Measurements from ENCODE around the gene GALM. TPM values are rescaled to one million over a fixed set of nuclear protein-coding genes. Genes with fewer than 3 reads are reported as not detected.

GALM gene
- total and polyA plus RNA-seq, 2 donors: 12.7 to 16.8 TPM

DNA sequence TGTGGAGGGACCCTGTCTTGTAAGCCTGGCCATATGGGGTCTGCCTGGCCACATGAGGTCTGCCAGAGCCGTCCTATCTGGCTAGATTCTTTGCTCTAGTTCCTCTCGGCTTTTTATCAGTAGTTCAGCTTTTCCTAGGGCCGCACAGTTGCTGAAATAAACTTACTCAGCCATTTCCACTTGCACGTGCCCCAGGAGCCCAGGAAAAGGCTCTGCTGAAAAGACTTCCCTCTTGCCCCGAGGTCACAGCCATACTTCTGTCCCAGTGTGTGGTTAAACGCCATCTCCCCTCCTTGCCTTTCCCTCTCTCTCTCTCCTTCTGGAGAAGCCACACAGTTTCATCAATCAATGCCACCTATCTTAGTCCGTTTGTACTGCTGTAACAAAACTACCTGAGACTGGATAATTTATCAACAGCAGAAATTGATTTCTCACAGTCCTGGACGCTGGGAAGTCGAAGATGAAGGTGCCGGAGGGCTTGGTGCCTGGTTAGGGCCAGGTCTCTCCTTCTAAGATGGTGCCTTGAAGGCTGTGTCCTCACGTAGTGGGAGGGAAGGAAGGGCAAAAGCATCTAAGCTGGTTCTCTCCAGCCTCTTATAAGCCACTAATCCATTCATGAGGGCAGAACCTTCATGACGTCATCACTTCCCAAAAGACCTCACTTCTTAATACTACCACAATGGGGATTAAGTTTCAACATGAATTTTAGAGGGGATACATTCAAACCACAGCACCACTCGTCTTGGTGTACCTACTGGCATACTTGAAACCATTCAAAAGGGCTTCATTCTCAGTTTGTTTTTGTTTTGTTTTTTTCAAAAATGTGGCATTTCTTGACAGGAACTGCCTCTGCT lies 11.2 kb upstream of the GALM start:
- WGBS: 68% methylated on average over 13 of the region's 13 CpGs
- no peaks in the 10 kb centered on the region for H3K4me1 ChIP-seq (ENCODE audit: insufficient read depth)
- no peaks in the 10 kb centered on the region for H3K36me3 ChIP-seq (ENCODE audit: insufficient read depth)
- no peak for DNase-seq (ENCODE audit: extremely low spot score)
- no peak overlapping the region for H3K4me3 ChIP-seq (ENCODE audit: low read depth, low read length)
- H3K27ac ChIP-seq (ENCODE audit: low read depth): no peak overlapping the region

DNA sequence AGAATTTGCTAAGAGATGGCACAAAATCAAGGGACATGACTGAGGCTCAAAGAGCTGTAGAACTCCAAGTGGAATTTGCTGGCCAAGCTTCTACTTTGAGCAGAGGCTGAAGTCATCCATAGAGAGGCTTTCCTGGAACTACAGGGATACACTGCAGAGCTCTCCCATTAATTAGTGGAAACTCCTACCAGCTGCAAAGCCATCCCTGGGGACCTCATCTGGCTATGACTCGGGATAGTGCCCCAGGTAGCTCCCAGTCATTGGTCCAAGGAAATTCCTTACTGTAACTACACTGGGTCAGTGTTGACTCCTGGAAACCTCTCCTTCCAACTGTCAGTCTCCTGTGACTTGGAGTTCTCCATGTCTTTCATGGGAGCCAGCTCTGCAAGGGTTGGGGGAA lies 10.5 kb upstream of the GALM start:
- H3K27ac ChIP-seq (ENCODE audit: low read depth): no peak overlapping the region
- no peak for DNase-seq (ENCODE audit: extremely low spot score)
- no peak overlapping the region for H3K4me3 ChIP-seq (ENCODE audit: low read depth, low read length)
- WGBS: 91% methylated on average over 1 of the region's 1 CpG
- no peaks in the 10 kb centered on the region for H3K36me3 ChIP-seq (ENCODE audit: insufficient read depth)
- H3K4me1 ChIP-seq (ENCODE audit: insufficient read depth): no peaks in the 10 kb centered on the region

DNA sequence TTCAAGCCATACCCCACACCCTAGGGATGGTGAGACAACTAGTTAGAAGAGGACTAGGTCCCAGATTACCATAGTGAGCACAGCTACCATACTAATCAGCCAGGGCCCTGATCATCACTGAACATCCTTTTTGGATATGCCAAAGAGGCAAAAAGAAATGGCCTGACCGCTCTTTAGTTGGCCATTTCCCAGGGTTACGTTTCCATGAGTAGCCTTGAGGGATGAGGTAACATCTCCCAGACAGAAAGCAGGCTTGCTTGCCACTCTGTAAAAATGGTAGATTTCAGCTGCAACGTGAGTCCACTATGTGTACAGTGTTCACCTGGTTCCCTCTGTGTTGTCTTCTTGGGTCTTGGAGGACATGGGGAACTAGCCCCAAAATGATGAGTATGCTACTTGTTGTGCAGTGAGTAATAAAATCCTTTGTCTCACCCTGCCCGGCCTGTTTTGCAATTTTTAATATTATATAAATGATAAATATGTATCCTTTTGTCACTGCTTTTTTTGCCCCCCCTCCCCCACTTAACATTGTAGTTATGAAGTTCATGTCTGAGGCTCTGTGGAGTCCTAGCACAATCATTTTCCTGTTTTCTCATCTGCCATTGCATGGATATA lies 8.9 kb upstream of the GALM start:
- H3K4me3 ChIP-seq (ENCODE audit: low read depth, low read length): no peak overlapping the region
- no peak for DNase-seq (ENCODE audit: extremely low spot score)
- no peaks in the 10 kb centered on the region for H3K4me1 ChIP-seq (ENCODE audit: insufficient read depth)
- no peak overlapping the region for H3K27ac ChIP-seq (ENCODE audit: low read depth)
- no peaks in the 10 kb centered on the region for H3K36me3 ChIP-seq (ENCODE audit: insufficient read depth)
- 86% methylated on average over 4 of the region's 4 CpGs for WGBS

DNA sequence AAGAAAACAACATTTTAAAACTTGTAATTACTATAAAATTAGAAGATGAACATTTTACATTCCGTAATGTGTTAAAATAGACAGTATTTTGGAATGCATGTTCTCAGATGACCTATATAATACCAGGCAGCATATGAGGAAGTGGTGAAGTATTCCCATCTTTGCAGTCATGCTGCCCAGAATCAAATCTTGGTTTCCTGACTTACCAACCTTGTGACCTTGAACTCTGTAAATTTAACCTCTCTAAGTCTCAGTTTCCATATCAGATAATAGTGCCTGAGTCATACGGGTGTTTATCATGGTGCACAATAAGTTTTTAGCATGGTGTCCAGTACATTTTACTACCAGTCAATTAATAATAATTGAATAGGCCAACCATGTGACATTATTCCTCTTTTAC lies 7.3 kb upstream of the GALM start:
- Histone ChIP-seq H3K4me1 (ENCODE audit: insufficient read depth) (no peaks in the 10 kb centered on the region), H3K27ac (ENCODE audit: low read depth) (no peak overlapping the region), H3K36me3 (ENCODE audit: insufficient read depth) (no peaks in the 10 kb centered on the region), H3K4me3 (ENCODE audit: low read depth, low read length) (no peak overlapping the region)
- 71% methylated on average over 2 of the region's 2 CpGs for WGBS
- DNase-seq (ENCODE audit: extremely low spot score): no peak

DNA sequence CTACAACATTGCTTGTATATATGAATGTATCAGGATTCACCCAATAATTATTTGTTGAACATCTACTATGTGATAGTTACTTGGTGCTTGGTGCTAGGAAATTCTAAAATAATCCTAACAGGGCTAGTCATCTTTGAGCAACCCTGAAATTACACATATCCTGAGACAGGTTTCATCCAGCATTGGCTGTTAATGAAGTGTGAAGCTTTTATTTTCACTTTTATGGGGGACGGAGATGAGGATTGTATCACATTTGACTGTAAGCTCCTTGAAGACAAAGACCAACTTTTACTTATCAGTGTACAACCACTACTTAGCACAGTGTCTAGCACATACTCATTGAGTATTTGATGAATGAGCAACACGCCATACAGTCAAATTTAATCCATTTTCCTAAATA lies 6.8 kb upstream of the GALM start:
- no peak overlapping the region for H3K27ac ChIP-seq (ENCODE audit: low read depth)
- WGBS: 93% methylated on average over 2 of the region's 2 CpGs
- H3K4me3 ChIP-seq (ENCODE audit: low read depth, low read length): no peak overlapping the region
- H3K4me1 ChIP-seq (ENCODE audit: insufficient read depth): no peaks in the 10 kb centered on the region
- H3K36me3 ChIP-seq (ENCODE audit: insufficient read depth): no peaks in the 10 kb centered on the region
- DNase-seq (ENCODE audit: extremely low spot score): no peak

DNA sequence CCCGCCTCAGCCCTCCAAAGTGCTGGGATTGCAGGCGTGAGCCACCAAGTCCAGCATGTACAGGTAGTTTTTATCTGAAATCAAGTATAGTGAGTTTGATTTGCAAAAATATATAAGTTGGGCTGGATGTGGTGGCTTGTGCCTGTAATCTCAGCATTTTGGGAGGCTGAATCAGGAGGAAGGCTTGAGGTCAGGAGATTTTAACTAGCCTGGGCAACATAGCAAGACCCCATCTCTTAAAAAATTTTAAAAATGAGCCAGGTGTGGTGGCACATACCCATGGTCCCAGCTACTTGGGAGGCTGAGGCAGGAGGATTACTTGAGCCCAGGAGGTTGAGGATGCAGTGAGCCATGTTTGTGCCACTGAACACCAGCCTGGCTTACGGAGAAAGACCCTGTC lies 5.6 kb upstream of the GALM start:
- H3K36me3 ChIP-seq (ENCODE audit: insufficient read depth): no peaks in the 10 kb centered on the region
- no peak for DNase-seq (ENCODE audit: extremely low spot score)
- H3K4me3 ChIP-seq (ENCODE audit: low read depth, low read length): no peak overlapping the region
- no peak overlapping the region for H3K27ac ChIP-seq (ENCODE audit: low read depth)
- 97% methylated on average over 3 of the region's 3 CpGs for whole genome bisulfite sequencing
- no peaks in the 10 kb centered on the region for H3K4me1 ChIP-seq (ENCODE audit: insufficient read depth)

DNA sequence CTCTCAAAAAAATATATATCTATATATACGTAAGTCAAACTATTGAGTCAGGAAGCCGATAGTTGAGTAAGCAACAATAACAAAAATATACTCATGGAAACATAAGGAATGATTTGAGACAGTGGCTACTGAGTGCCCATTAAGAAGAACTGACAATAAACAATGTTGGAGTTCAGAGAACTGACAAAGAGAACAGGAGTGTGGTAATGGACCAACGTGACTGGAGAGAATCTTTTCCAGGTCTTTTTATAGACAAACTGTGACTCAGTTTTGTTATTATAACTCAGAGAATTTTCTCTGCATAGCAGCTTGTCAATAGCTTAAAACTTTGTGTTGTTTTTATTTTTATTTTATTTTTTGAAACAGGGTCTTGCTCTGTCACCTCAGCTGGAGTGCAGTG lies 4.6 kb upstream of the GALM start:
- DNase-seq (ENCODE audit: extremely low spot score): no peak
- H3K4me1 ChIP-seq (ENCODE audit: insufficient read depth): no peaks in the 10 kb centered on the region
- 77% methylated on average over 3 of the region's 3 CpGs for WGBS
- no peak overlapping the region for H3K27ac ChIP-seq (ENCODE audit: low read depth)
- H3K36me3 ChIP-seq (ENCODE audit: insufficient read depth): no peaks in the 10 kb centered on the region
- H3K4me3 ChIP-seq (ENCODE audit: low read depth, low read length): no peak overlapping the region

DNA sequence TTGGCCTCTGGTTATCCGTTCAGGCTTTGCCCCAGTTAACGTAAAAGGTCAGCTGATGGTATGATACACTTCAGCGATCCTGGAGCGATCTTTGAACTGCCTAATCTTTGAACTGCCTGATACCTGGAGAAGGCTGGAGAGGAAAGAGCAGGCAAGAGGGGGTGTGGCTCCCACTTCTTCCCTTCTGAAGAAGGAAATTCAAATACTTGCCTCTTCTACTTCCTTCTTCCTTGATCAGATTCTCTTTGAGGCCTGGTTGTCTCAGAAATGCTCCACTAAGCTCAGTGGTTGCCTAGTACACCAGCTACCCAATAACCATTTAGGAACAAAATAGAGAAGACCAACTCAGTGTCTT lies 619 bp downstream of the GALM start:
- WGBS: 7% methylated on average over 4 of the region's 4 CpGs
- no peaks in the 10 kb centered on the region for H3K4me1 ChIP-seq (ENCODE audit: insufficient read depth)
- DNase-seq (ENCODE audit: extremely low spot score): no peak
- no peaks in the 10 kb centered on the region for H3K36me3 ChIP-seq (ENCODE audit: insufficient read depth)
- peak overlapping the region; percentile 66 for H3K4me3 ChIP-seq (ENCODE audit: low read depth, low read length)
- peak overlapping the region; percentile 31 for H3K27ac ChIP-seq (ENCODE audit: low read depth)

DNA sequence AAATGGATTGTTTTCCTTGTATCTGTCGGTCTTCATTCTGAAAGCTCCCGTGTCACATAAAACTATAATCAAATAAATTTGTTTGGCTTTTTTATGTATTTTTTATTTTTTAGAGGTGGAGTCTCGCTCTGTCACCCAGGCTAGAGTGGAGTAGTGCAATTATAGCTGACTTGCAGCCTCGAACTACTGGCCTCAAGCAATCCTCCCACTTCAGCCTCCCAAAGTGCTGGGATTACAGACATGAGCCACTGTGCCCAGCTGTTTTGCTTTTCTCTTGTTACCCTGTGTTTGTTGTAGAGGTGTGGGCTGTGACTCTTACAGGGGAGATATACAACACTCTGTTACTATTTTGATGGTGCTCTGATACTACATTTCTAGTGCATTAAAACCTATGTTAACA lies 2.2 kb downstream of the GALM start:
- WGBS: 83% methylated on average over 4 of the region's 4 CpGs
- DNase-seq (ENCODE audit: extremely low spot score): no peak
- Histone ChIP-seq H3K27ac (ENCODE audit: low read depth) (no peak overlapping the region), H3K4me1 (ENCODE audit: insufficient read depth) (no peaks in the 10 kb centered on the region), H3K4me3 (ENCODE audit: low read depth, low read length) (no peak overlapping the region), H3K36me3 (ENCODE audit: insufficient read depth) (no peaks in the 10 kb centered on the region)

DNA sequence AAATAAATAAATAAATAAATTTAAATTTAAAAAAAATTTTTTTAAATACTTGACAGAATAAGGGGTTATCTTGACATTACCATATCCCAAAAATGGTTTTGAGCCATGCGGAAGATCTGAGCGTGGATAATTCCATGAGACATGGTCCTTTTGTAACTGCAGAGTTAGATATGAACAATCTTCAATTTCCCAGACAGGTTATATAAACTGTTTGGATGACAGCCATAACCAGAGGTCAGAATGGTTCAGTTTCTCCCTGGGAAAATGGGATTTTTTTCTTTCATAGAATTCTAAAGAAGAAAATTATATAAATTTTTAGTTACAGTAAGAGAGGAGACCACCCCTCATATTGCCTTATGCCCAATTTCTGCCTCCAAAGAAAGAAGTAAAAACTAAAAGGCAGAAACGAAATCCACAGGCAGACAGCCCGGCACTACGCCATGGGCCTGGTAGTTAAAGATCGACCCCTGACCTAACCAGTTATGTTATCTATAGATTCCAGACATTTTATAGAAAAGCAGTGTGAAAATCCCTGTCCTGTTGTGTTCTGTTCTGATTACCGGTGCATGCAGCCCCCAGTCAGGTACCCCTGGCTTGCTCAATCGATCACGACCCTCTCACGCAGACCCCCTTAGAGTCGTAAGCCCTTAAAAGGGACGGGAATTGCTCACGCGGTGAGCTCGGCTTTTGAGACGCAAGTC lies 3.0 kb downstream of the GALM start:
- no peak overlapping the region for H3K27ac ChIP-seq (ENCODE audit: low read depth)
- no peaks in the 10 kb centered on the region for H3K4me1 ChIP-seq (ENCODE audit: insufficient read depth)
- no peaks in the 10 kb centered on the region for H3K36me3 ChIP-seq (ENCODE audit: insufficient read depth)
- 78% methylated on average over 16 of the region's 16 CpGs for WGBS
- no peak overlapping the region for H3K4me3 ChIP-seq (ENCODE audit: low read depth, low read length)
- DNase-seq (ENCODE audit: extremely low spot score): no peak

DNA sequence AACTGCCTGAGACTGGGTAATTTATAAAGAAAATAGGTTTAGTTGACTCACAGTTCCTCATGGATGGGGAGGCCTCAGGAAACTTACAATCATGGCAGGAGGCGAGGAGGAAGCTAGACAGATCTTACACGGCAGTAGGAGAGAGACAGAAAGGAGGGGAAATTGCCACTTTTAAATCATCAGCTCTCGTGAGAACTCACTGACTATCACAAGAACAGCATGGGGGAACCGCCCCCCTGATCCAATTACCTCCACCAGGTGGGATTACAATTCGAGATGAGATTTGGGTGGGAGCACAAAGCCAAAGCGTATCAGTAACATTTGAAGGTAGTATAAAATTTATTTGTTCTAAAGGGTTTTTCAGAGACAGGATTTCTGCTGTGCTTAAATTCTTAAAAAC lies 5.4 kb downstream of the GALM start:
- 88% methylated on average over 6 of the region's 6 CpGs for WGBS
- Histone ChIP-seq H3K4me3 (ENCODE audit: low read depth, low read length) (no peak overlapping the region), H3K27ac (ENCODE audit: low read depth) (no peak overlapping the region), H3K36me3 (ENCODE audit: insufficient read depth) (no peaks in the 10 kb centered on the region), H3K4me1 (ENCODE audit: insufficient read depth) (no peaks in the 10 kb centered on the region)
- DNase-seq (ENCODE audit: extremely low spot score): no peak

DNA sequence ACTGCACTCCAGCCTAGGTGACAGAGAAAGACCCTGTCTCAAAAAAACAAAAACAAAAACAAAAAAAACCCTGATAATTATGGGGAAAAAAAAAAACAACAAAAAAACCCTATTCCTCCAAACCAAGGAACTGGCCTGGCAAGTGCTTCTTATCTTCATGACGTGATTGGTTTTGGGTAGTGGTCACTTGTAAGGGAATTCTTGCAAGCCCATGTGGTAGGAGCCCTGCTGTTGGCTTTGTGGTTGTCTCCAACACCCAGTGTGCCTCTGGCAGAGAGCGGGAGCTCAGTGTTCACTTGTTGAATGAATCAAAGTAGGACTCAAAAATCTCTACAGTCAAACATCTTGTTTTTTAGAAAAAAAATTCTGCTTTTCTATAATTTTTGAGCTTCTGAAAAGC lies 6.0 kb downstream of the GALM start:
- H3K36me3 ChIP-seq (ENCODE audit: insufficient read depth): no peaks in the 10 kb centered on the region
- no peak overlapping the region for H3K27ac ChIP-seq (ENCODE audit: low read depth)
- WGBS: 91% methylated on average over 2 of the region's 2 CpGs
- DNase-seq (ENCODE audit: extremely low spot score): no peak
- H3K4me1 ChIP-seq (ENCODE audit: insufficient read depth): no peaks in the 10 kb centered on the region
- no peak overlapping the region for H3K4me3 ChIP-seq (ENCODE audit: low read depth, low read length)

DNA sequence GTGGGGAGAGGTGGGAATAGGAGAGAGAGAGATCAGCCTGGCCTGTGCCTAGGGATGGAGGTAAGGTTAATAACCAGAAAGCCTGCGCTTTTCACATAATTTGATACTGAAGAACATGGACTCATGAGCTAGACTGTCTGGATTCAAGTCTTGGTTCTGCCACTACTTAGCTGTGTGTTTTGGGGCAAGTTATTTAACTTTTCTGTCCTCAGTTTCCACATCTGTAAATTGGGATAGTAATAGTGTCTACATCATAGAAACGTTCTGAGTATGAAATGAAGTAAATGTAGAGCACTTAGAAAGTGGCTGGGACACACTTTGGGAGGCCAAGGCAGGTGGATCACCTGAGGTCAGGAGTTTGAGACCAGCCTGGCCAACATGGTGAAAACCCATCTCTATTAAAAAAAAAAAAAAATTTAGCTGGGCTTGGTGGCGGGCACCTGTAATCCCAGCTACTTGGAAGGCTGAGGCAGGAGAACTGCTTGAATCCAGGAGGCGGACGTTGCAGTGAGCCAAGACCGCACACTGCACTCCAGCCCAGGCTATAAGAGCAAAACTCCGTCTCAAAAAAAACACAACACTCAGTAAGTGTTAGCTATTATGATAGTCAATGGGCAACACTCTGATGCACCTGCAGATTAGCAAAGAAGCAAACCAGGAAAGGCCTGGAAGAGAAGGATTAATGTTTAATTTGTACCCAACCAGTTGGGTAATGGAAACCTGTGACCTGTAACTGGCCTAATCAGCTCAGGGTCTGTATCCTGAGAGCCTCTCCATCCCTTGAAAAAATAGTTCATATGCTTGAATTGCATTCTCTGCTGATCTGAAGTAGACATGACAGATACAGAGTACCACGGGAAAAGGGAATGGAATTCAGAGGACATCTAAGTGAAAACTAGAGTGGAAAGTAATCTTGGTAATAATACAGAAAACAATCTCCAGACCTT lies 6.8 kb downstream of the GALM start:
- WGBS: 93% methylated on average over 8 of the region's 8 CpGs

More for the DNA sequence above, 6.8 kb downstream of the GALM start:
- H3K36me3 ChIP-seq (ENCODE audit: insufficient read depth): no peaks in the 10 kb centered on the region
- DNase-seq (ENCODE audit: extremely low spot score): no peak
- no peaks in the 10 kb centered on the region for H3K4me1 ChIP-seq (ENCODE audit: insufficient read depth)
- H3K4me3 ChIP-seq (ENCODE audit: low read depth, low read length): no peak overlapping the region
- H3K27ac ChIP-seq (ENCODE audit: low read depth): no peak overlapping the region
